Left lung (tissue), 10 donors: ENCODE data around the gene PLPP4. TPM values are rescaled to one million over a fixed set of nuclear protein-coding genes. Genes with fewer than 3 reads are reported as not detected.
A peak's percentile ranks its signal among the peaks of the same experiment; 100 is the strongest.

ENCODE experiments used
- ATAC-seq: fragments of 200-7000 bp; cut with Tn5 transposase; one replicate; pipeline ENCODE4 v1.9.1; 2020; ENCODE audit warnings: moderate library complexity
- DNase-seq, 4 donors: peaks; one replicate each; pipeline ENCODE4 v3.0.0-alpha.2; 2013 to 2020
- H3K27ac ChIP-seq, 2 donors: fragments of 200-600 bp; sonication (generic) in 1 of 2; one replicate each; pipeline versions ENCODE4 v1.5.0 to v1.8.0; 2020 to 2021
- H3K27me3 ChIP-seq, 2 donors: fragments of 200-600 bp; sonication (generic) in 1 of 2; one replicate each; pipeline versions ENCODE4 v1.5.0 to v1.8.0; 2020 to 2021
- H3K36me3 ChIP-seq, 2 donors: fragments of 200-600 bp; sonication (generic) in 1 of 2; one replicate each; pipeline versions ENCODE4 v1.5.0 to v1.8.0; 2020 to 2021
- H3K4me1 ChIP-seq, 2 donors: fragments of 200-600 bp; one replicate each; pipeline ENCODE4 v1.8.0; 2021
- H3K4me3 ChIP-seq, 2 donors: fragments of 200-600 bp; sonication (generic) in 1 of 2; one replicate each; pipeline versions ENCODE4 v1.5.0 to v1.8.0; 2020 to 2021; ENCODE audit warnings: mild to moderate bottlenecking in 1 of 2
- H3K9me3 ChIP-seq, 2 donors: fragments of 200-600 bp; sonication (generic) in 1 of 2; one replicate each; pipeline versions ENCODE4 v1.5.0 to v1.8.0; 2020 to 2021
- CTCF ChIP-seq, 2 donors: fragments of 200-600 bp; sonication (generic) in 1 of 2; IDR thresholded peaks; one replicate each; pipeline versions ENCODE4 v1.5.0 to v1.8.0; 2021; ENCODE audit warnings: antibody characterized with exemption in 2 of 2
- intact Hi-C, 2 donors: fragments of 100-400 bp; cut with DNase I; formaldehyde crosslinking; loops; one replicate each; pipeline versions ENCODE4 v1.11.2 to v1.14.2; 2022
- polyA plus RNA-seq, 6 donors: library from polyadenylated mRNA; unstranded; fragments of 120-200 nt; gene quantifications; one replicate each; pipeline ENCODE4 v1.2.1, GENCODE V29; 2013; ENCODE audit not compliant: insufficient read length in 6 of 6
- total RNA-seq, 2 donors: library from RNA; stranded (reverse); fragmentation: NEBNext Ultra II Directional; extraction: Animal tissue kit (Norgen Biotek cat#: 25700); gene quantifications; one replicate each; pipeline ENCODE4 v1.2.1, GENCODE V29; 2021
- donor health status: DM: no; HTN: yes; CAD: no.
- donor health status: DM: no; HTN: no; CAD: no.

Gene PLPP4
- total and polyA plus RNA-seq, 8 donors = 0.11 to 0.67 TPM; not detected in 6

DNA sequence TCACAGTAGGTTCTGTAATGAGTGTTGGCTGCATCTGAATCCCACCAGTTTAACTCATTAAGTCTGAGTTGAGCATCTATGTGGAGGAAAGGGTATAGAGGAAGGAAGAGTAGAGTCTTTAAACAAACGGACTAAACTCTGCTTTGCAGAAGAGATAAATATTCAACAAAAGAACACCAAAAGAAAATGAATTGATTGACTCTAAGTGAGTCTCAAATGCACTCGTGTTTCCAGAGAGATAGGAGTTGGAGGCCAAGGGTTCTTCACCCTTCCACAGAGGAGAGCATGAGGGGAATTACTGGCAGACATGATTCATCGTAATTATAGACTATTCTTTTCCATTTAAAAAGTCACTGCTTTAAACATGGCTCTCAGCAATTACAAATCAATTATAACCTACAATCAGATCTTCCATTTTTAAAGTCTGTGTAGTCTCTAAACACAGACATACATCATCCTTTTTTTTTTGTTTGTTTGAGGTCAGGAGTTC is 56.3 kb downstream of the PLPP4 start:
- no peak for TF ChIP-seq CTCF (IDR thresholded peaks at IDR 0.05)
- H3K27me3 ChIP-seq = no peaks in the 10 kb centered on the region
- intact Hi-C loops = no loop called here
- no peaks in the 10 kb centered on the region for H3K4me1 ChIP-seq
- ATAC-seq (no peak), DNase-seq (no peak)
- no peak overlapping the region for H3K4me3 ChIP-seq
- H3K27ac ChIP-seq = no peak overlapping the region
- H3K36me3 ChIP-seq = no peaks in the 10 kb centered on the region
- H3K9me3 ChIP-seq = no peaks in the 10 kb centered on the region

DNA sequence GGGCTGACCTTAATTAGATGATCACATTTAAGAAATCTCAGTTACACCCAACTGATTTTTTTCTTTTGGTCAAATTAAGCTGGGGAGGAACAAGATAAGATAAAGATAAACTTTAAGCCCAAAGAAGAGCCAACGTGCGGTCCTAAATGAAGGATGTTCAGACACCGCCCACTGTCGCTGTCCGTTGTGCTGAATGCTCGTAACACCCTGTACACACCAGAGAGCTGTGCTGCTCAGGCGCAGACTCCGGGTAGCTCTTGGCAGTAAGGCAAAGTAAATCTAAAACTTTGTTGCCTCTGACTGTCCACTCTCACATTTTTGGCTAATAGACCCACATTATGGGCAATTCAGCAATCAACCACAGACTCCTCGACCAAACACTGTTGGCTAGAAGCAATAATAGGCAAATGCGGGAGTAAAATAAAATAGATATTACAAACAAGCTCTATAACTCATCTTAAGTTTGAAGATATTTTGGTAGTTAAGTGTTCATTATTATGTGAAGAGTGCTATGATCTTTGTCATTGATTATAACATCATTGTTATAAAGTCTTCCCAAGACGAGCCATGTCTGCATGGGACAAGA is 57.1 kb downstream of the PLPP4 start:
- Histone ChIP-seq H3K27me3 (no peaks in the 10 kb centered on the region), H3K9me3 (no peaks in the 10 kb centered on the region), H3K4me3 (no peak overlapping the region), H3K36me3 (no peaks in the 10 kb centered on the region), H3K4me1 (no peaks in the 10 kb centered on the region), H3K27ac (no peak overlapping the region)
- intact Hi-C loops = no loop called here
- DNase-seq = peak in 3 of 4 donors; percentile 26 to 57 (median 39)
- peak; percentile 76 for ATAC-seq
- no peak for TF ChIP-seq CTCF (IDR thresholded peaks at IDR 0.05)

- Histone ChIP-seq H3K27me3 (no peaks in the 10 kb centered on the region), H3K36me3 (no peaks in the 10 kb centered on the region), H3K4me3 (no peak overlapping the region), H3K27ac (no peak overlapping the region), H3K9me3 (no peaks in the 10 kb centered on the region), H3K4me1 (no peaks in the 10 kb centered on the region)
- TF ChIP-seq CTCF (IDR thresholded peaks at IDR 0.05) = no peak
- DNase-seq = no peak
- no peak for ATAC-seq
- intact Hi-C loops = no loop called here
Observed at GRCh38 chr10:120514959-120515358, 57.9 kb downstream of the PLPP4 start.

DNA sequence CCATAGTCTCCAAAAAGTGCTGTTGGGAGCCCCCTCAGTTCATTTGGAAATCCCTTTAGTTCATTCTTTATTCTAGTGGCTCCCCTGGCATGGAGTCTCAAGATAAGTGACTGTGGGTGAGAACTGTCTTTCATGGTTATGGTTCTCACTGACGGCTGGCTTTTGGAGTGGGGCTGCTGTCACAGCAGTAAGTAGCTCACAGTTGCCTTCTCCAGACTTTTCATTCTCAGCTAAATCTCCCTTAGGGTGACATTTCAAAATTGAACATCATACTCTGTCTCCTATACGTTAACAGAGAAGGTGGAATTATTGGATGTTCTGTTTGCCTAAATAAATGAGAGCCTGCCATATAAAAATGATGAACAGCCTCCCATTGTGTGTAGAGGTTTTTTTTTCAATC is 58.7 kb downstream of the PLPP4 start:
- ATAC-seq (no peak), DNase-seq (no peak)
- H3K9me3 ChIP-seq = no peaks in the 10 kb centered on the region
- no peaks in the 10 kb centered on the region for H3K36me3 ChIP-seq
- no peaks in the 10 kb centered on the region for H3K27me3 ChIP-seq
- TF ChIP-seq CTCF (IDR thresholded peaks at IDR 0.05) = no peak
- no peaks in the 10 kb centered on the region for H3K4me1 ChIP-seq
- no peak overlapping the region for H3K4me3 ChIP-seq
- no peak overlapping the region for H3K27ac ChIP-seq
- intact Hi-C loops = no loop called here

DNA sequence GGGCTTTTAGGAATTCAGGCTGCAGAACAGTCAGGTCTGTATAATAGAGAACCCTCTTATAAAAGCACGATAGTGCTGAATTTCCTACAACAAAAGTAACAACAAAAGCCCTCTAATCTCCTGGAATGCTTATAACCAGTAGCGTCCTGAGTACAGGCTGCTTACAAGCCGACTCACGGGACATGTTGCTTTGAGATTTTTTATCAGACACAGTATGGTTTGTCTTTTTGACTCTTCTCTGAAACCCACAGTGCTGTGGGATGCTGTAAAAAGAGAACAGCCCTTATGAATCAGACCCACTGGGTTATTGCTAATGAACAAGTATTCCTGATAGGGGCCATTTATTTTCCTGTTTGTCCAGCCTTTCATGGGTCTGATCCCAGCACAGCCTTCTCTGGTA is 59.4 kb downstream of the PLPP4 start:
- intact Hi-C loops = no loop called here
- TF ChIP-seq CTCF (IDR thresholded peaks at IDR 0.05) = no peak
- H3K27me3 ChIP-seq = no peaks in the 10 kb centered on the region
- H3K4me1 ChIP-seq = no peaks in the 10 kb centered on the region
- H3K9me3 ChIP-seq = no peaks in the 10 kb centered on the region
- DNase-seq (no peak), ATAC-seq (no peak)
- no peak overlapping the region for H3K27ac ChIP-seq
- no peaks in the 10 kb centered on the region for H3K36me3 ChIP-seq
- no peak overlapping the region for H3K4me3 ChIP-seq
